D341Med (cell line): ENCODE data around the gene PLEKHN1.

ENCODE experiments used
- DNase-seq: peaks from one replicate; pipeline ENCODE4 v3.0.0; 2012; ENCODE audit warnings: low spot score

Gene PLEKHN1

GRCh38 chr1:962381-963300 is 3.6 kb upstream of the PLEKHN1 start:
- DNase-seq, result no peak

DNA sequence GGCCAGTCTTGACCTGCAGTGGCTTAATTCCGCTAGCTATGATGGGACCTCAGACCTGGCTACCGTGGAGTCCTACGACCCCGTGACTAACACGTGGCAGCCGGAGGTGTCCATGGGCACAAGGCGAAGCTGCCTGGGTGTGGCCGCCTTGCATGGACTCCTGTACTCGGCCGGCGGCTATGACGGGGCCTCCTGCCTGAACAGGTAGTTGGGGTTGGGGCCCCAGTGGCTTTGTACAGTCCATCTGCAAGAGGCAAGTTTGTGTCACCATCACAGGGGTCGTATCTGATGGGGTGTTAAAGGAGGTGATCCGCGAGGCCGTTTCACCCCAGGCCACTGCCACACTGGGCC is 3.0 kb upstream of the PLEKHN1 start:
- no peak for DNase-seq

GRCh38 chr1:963746-964525 is 2.3 kb upstream of the PLEKHN1 start:
- no peak for DNase-seq

DNA sequence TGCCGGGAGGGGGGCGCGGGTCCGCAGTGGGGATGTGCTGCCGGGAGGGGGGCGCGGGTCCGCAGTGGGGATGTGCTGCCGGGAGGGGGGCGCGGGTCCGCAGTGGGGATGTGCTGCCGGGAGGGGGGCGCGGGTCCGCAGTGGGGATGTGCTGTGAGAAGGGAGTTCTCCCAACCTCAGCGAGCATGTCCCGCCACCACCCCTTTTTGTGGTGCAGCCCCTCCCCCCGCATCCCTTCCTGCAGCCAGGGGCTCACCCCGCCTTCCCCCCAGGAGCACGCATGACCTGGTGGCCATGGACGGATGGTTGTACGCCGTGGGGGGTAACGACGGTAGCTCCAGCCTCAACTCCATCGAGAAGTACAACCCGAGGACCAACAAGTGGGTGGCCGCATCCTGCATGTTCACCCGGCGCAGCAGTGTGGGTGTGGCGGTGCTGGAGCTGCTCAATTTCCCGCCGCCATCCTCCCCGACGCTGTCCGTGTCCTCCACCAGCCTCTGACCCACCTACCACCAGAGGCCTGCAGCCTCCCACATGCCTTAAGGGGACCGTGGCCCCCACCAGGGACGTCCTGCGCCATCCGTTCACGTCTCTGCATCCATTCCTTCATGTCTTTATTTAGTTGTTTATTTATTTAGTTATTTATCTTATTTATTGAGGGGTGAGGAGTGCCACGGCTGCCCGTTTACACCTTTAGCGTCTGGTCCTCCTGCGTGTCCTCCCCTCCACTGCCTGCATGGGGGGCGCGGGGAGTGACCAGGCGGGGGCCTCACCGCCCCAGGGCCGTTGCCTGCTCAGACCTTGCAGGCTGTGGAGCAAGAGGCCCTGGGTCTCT is 1.4 kb upstream of the PLEKHN1 start:
- no peak for DNase-seq

- no peak for DNase-seq
Observed at GRCh38 chr1:965526-966134, 652 bp upstream of the PLEKHN1 start.

DNA sequence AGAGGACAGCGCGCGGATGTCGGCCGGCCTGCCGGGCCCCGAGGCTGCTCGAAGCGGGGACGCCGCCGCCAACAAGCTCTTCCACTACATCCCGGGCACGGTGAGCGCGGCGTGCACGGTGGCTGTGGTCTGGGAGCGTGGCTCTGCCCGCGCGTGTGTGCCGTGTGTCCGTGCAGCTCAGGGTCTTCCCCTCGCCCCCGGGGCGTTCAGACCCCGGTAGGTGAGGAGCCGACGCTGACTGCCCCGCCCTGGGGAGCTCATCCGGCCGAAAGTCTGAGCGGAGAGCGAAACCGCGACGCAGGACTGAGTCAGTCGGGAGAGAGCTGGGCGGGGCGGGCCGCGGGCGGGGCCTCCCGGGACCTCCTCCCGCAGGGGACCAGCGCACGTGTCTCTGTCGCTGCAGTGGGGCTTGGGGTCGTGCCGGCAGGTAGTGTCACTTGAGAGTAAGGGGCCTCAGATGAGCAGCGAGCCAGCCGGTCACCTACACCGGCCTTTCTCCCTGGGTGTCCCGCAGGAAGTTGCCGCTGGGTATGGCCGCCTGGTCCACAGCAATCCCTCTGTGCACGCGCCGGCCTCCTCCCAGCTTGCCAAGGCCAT is 520 bp downstream of the PLEKHN1 start:
- no peak for DNase-seq

- DNase-seq, result no peak
Observed at GRCh38 chr1:967466-968343, 1.4 kb downstream of the PLEKHN1 start.

DNA sequence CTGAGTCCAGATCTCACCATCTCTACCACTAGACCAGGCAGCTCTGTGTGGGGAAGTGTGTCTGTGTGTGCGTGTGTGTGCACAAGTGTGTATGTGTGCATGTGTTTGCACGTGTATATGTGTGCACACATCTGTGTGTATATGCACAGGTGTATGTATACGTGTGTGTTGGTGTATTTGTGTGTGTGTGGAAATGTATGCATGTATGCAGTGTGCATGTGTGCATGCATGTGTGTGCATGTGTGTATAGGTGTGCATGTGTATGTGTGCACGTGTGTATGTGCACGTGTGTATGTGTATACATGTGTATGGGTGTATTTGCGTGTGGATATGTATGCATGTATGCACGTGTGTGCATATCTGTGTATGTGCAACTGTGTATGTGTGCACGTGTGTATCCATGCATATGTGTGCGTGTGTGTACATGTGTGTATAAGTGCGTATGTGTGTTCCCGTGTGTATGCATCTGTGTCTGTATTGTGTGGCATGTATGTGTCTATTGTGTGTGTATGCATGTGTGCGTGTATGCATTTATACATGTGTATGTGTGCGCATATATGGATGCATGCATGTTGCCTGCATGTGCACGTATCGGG is 3.1 kb downstream of the PLEKHN1 start:
- no peak for DNase-seq

DNA sequence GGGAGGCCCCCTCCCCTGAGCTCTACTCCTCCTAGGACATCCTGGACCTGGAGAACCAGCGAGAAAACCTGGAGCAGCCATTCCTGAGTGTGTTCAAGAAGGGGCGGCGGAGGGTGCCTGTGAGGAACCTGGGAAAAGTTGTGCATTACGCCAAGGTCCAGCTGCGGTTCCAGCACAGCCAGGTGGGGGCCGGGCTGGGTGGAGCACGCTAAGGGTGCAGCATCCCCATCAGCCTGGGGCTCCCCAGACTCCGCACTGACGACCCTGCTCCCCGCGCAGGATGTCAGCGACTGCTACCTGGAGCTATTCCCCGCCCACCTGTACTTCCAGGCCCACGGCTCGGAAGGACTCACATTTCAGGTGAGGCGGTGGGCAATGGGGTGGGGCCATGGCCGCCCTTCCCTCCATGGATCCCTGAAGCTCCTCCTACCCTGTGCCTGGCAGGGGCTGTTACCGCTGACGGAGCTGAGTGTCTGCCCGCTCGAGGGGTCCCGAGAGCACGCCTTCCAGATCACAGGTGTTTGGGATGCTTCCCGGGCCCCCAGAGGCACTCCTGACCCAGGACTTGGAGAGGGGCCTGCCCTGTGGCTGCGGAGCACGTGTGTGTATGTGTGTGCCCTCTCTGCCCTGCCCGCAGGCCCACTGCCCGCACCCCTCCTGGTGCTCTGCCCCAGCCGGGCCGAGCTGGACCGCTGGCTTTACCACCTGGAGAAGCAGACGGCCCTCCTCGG is 4.1 kb downstream of the PLEKHN1 start:
- DNase-seq, result no peak

- no peak for DNase-seq
Observed at GRCh38 chr1:970973-971730, 4.9 kb downstream of the PLEKHN1 start.

GRCh38 chr1:971751-972506 is 5.6 kb downstream of the PLEKHN1 start:
- DNase-seq, result no peak

DNA sequence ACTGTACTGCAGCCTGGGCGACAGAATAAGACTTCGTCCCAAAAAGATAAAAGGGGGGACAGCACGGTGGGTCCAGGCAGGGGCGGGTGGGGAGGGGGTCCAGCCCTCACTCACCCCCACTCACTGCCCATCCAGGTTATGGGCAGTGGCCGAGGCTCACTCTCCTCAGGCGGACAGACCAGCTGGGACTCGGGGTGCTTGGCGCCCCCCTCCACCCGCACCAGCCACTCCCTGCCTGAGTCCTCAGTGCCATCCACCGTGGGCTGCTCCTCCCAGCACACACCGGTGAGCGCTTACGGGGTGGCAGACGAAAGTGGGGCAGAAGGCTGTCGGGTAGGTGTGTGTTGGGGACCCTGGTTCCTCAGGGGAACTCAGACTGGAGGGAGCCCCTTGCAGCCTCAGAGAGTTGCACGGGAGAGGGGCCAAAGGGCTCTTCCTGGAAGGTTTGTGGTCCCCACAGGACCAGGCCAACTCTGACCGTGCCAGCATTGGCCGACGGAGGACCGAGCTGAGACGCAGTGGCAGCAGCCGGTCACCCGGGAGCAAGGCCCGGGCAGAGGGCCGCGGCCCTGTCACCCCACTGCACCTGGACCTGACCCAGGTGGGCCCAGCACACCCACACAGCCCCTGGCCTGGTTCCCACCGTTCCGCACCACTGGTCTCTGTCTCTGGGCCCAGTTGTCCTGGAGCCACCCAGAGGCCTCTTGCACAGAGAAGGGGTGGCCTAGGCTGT is 6.6 kb downstream of the PLEKHN1 start:
- no peak for DNase-seq

DNA sequence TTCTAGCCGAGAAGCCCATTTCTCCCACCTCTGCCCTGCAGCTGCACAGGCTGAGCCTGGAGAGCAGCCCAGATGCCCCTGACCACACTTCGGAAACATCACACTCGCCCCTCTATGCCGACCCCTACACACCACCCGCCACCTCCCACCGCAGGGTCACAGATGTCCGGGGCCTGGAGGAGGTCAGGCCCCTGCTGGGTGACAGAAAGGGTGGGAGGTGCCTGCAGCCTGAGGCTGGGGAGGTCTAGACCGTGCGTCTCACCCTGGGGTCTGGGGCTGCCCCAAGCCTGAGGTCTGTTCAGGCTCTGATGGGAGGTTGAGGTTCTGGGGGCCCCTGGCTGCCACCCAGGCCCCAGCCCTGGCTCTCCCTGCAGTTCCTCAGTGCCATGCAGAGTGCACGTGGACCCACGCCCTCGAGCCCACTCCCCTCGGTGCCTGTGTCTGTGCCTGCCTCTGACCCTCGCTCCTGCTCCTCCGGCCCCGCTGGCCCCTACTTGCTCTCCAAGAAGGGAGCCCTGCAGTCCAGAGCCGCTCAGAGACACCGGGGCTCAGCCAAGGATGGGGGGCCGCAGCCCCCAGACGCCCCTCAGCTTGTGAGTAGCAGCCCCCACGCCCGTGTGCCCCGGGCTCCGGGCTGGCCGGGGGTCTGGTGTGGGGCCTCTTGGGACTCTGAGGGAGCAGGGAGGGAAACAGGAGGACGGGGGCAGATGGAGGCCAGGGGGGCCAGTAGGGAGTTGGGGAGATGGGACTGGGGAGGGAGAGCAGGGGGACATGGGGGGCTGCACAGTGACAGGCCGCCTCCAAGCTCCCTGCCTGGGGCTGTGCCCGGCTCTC is 7.4 kb downstream of the PLEKHN1 start:
- DNase-seq, result no peak

- no peak for DNase-seq
Observed at GRCh38 chr1:974293-974640, 8.0 kb downstream of the PLEKHN1 start.

DNA sequence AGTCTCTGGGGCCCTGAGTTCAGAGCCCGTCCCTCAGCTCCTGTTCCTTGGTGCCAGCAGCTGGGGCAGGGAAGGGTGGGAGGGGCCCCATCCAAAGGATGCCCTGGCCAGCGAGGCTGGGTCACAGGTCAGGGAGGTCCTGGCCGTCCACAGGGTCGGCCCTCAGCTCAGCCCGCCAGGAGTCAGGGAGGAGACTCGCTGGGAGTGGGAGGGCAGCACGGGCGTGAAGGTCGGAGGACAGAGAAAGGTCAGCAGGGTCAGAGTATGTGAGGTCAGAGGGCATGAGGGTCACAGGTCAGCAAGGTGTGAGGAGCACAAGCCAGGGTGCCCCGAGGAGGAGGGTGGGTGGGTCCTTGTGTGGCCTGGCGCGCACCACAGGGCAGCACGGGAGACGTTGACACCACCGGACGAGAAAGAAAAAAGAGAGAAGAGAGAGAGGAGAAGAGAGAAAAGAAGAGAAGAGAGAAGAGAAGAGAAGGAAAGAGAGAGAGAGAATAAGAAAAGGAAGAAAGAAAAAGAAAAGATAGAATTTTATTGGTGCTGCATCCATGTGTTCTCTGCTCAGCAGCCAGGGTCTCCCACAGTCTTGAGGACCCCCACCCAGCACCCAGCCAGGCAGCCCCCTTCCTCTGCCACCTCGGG is 8.5 kb downstream of the PLEKHN1 start:
- no peak for DNase-seq

DNA sequence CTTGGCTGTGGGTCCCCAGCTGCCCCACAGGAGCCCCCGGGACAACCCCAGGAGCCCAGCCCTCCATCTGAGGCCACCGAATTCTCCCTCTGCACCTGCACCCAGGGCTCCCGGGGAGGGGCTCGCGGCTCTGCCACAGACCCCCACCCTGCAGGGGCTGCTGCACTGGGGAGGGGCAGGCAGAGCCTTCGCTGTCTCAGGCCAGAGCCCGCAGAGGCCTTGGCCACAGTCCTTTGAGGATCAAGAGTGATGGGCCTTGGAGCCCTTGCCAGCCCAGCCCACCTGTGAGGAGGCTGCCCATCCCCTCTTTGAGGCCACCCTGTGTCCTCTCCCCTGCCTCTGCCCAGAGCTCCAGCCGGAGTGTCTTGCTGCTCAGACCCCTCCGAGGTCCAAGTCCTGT is 9.1 kb downstream of the PLEKHN1 start:
- DNase-seq, result no peak
